GM12892 (cell line): ENCODE results near the gene BLOC1S2. TPM values are rescaled to one million over a fixed set of nuclear protein-coding genes. Genes with fewer than 3 reads are reported as not detected.
A peak's percentile ranks its signal among the peaks of the same experiment; 100 is the strongest.

Experiments used
- DNase-seq: peaks from one replicate; pipeline ENCODE4 v3.0.0; 2011; ENCODE audit not compliant: insufficient read length
- FAIRE-seq: peaks from 2 replicates; lab custom pipeline; 2011; peaks lifted over from hg19 to GRCh38; lab: Jason Lieb, UNC
- POLR2A ChIP-seq: IDR thresholded peaks from 2 replicates; pipeline ENCODE4 v1.6.1; 2011; ENCODE audit warnings: low read depth, low read length, control low read depth
- POLR2AphosphoS5 ChIP-seq: IDR thresholded peaks from 2 replicates; pipeline ENCODE4 v1.6.1; 2011; ENCODE audit warnings: low read depth, low read length, control low read depth
- TAF1 ChIP-seq: IDR thresholded peaks from 2 replicates; pipeline ENCODE4 v1.6.1; 2011; ENCODE audit warnings: low read depth, mild to moderate bottlenecking, control low read depth, low read length, borderline replicate concordance
- polyA plus RNA-seq: library from polyadenylated mRNA; unstranded; fragments of >200 nt; gene quantifications from one replicate; pipeline ENCODE4 v1.2.1, GENCODE V29; 2012; ENCODE audit warnings: missing spikeins, inconsistent platforms; ENCODE audit not compliant: missing spikeins

Gene BLOC1S2
- polyA plus RNA-seq: 66.6 TPM

DNA sequence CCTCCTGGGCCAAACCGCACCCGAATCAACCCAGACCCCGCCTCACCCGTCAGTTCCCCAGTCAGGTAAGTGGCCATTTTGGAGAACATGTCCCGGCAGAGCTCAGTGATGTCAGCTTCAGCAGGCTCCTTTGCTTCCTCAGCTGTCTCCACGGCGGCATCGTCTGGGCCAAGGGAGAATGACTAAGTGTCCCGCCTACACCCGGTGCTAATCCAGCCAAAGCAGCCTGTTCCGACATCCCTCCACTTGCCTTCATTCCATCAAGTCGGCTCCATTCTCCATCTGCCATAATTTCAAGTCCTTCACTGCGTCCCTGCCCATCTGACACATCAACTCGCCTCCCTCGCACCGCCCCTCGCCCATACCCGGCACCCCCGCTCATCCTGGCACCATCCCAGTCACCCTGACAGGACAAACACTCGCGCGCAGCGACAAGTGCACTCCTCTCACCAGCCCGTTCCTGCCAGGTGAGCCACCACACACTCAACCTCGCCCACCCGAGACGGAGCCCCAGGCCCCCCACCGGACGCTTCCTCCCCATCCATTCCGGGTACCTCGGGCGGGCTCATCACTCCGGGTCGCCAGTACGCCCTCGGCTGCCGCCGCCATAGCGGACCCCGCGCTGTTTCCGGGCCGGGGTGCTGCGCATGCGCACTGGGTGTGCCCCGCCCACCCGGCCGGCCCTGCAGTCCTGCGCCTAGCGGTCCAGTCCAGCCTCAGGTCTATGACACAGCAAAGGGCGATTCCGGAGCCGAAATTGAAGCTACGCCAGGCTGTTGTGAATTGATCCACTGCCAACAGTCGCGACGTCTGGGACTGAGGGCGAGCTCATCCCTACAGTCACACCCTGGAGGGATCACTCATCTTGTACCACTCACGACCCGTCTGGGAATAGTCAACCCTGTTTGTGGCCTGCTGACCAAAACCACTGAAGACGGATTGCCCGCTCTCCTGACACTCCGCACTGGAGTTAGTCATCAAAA lies at the start of gene BLOC1S2:
Gene BLOC1S2 (minus strand): TSS at position 630 of the 983 bp plus-strand sequence. CDS start 21 bp downstream, at position 609.
- DNase-seq (peak; percentile 92), FAIRE-seq (peak; percentile 96)
- TF ChIP-seq POLR2AphosphoS5: peak; percentile 87
- peak; percentile 93 for TF ChIP-seq POLR2A
- TF ChIP-seq TAF1: peak; percentile 93

DNA sequence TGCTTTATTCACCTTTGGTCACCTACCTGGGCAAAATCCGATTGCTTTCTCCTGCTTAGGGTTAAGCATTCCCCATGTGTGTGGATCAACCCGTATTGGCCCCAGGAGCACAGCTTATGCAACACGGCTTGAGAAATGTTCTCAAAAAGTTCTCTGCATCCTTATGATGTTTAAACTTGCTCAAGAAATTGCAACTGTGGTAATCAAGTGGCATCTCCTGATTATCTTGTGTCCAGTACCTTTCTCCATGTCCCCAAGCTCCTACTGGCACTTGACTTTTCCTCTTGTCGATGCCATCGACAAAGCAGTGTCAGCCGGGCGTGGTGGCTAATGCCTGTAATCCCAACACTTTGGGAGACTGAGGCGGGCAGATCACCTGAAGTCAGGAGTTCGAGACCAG lies 48.3 kb upstream of the BLOC1S2 start:
- FAIRE-seq (no peak), DNase-seq (no peak)
- TF ChIP-seq POLR2AphosphoS5 (no peak), TAF1 (no peak), POLR2A (no peak)

DNA sequence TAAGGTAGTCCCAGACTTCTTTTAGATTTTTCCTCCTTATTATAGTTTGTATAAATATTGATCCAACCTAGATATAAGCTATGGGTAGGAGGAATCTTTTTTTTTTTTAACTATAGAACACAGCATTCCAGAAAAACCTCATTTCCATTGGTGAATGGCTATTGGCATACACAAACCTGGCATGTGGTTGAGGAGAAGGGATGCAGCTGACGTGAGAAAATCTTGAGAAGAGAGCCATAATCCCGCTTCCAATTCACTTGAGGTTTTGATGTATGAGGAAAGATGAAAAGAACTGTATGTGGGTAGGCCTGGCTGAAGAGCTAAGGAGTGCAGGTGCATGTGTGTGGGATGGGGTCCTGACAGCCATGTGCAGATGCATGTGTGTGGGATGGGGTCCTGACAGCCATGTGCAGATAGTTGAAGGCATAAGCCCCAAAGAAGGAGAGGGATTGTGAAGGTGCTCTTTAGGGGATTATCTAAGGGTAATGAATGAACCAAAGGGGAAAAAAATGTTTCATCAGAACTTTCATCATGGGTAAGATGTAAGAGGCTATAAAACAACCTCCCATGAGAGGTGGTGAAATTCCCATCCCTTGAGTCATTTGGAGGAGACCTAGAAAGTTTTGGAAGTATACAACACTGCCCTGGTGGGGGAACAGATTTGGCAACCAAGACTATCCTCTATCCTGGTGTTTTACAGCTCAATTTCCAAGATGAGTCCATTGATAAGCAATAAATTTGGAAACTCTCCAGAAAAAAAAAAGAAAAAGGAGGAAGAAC lies 47.4 kb upstream of the BLOC1S2 start:
- no peak for FAIRE-seq
- DNase-seq: no peak
- no peak for TF ChIP-seq POLR2A
- TF ChIP-seq TAF1: no peak
- TF ChIP-seq POLR2AphosphoS5: no peak

- DNase-seq: no peak
- no peak for FAIRE-seq
- TF ChIP-seq POLR2A: no peak
- no peak for TF ChIP-seq TAF1
- no peak for TF ChIP-seq POLR2AphosphoS5
Measured at GRCh38 chr10:100333106-100333505, 46.6 kb upstream of the BLOC1S2 start.

- TF ChIP-seq POLR2A: no peak
- TF ChIP-seq POLR2AphosphoS5: no peak
- TF ChIP-seq TAF1: no peak
- FAIRE-seq (no peak), DNase-seq (no peak)
Measured at GRCh38 chr10:100330079-100330478, 43.6 kb upstream of the BLOC1S2 start, which contains the start of gene PKD2L1. TSS of gene PKD2L1 (minus strand) at chr10:100330228. CDS start at chr10:100330103, 125 bp downstream.

DNA sequence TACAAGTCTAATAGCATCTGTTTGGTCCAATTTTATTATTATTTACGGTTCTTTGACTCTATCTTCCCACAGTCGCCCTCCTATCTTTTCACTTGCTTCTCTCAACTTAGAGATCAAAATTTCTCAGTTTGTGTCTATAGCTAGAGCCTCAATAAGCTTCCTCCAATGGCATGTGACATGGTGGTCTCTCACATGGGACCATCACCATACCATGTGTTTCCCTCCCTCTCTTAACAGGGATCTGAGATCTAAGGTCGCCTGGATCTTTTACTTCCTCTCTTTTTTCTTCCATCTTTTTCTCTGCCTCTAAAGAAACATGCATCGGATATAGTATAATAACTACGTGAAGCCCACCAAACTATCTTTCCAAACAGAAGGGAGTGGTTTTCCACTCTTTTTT lies 41.7 kb upstream of the BLOC1S2 start:
- no peak for DNase-seq
- no peak for TF ChIP-seq TAF1
- TF ChIP-seq POLR2AphosphoS5: no peak
- no peak for TF ChIP-seq POLR2A
- no peak for FAIRE-seq

GRCh38 chr10:100327718-100328009 lies 41.2 kb upstream of the BLOC1S2 start:
- FAIRE-seq (no peak), DNase-seq (no peak)
- no peak for TF ChIP-seq POLR2AphosphoS5
- TF ChIP-seq POLR2A: no peak
- no peak for TF ChIP-seq TAF1

GRCh38 chr10:100327007-100327717 lies 40.7 kb upstream of the BLOC1S2 start:
- FAIRE-seq: peak; percentile 99
- TF ChIP-seq POLR2AphosphoS5 (no peak), TAF1 (no peak), POLR2A (no peak; the same call in 1 of the 2 replicates)
- peak; percentile 59 for DNase-seq

DNA sequence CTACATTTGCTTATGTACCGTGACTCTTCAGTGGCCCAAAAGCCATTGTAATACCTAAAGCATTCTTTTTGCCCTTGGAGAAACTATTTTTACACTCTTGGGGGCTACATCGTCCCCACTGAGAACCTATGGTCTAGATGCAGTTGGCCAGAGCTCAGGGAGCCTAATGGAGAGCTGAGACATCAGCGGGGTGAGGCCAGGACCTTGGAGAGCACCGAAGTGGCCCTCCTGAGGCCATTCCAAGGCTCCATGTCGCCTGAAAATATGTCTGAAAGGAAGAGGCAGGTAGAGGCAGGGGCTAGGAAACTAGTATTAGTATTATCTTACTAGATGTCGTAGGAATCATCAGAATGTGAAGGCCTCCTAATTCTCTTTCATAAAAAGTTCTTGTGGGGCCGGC lies 38.7 kb upstream of the BLOC1S2 start:
- FAIRE-seq: no peak
- DNase-seq: no peak
- TF ChIP-seq POLR2AphosphoS5 (no peak), POLR2A (no peak), TAF1 (no peak)

DNA sequence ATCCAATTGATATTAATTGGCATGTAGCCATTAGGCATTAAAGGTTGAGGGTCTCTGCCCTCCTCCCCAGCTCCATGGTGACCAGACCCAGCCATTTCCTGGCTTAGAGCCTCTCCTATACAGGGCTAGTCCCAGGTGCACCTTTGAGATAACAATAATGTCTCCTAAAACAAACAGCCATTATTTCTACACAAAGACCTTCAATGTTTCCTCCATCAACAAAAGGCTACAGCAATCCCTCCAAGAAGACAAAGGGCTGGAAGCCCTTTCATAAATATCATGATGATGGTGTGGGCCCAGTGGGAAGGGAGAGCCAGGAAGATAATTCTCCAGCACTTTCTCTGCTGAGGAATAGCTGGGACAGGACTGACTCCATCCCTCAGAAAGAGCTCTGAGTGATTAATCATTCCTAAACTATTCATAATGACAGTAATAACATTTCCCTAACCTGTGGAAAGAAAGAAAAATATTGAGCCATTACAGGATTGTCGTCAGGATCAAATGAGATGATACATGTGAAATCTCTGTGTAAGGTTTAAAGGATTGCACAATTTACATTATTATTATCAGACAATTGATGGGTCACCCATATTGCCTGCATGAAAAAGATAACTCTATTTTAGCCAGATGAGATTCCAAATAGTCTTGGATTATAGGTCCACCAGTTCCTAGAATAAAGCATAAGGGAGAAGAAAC lies 33.4 kb upstream of the BLOC1S2 start:
- DNase-seq (no peak), FAIRE-seq (no peak)
- TF ChIP-seq POLR2A: no peak
- no peak for TF ChIP-seq POLR2AphosphoS5
- TF ChIP-seq TAF1: no peak

GRCh38 chr10:100318207-100318606 lies 31.7 kb upstream of the BLOC1S2 start:
- no peak for DNase-seq
- no peak for TF ChIP-seq POLR2AphosphoS5
- no peak for TF ChIP-seq TAF1
- TF ChIP-seq POLR2A: no peak
- no peak for FAIRE-seq
